Measurements from ENCODE around the gene DNM1. TPM values are rescaled to one million over a fixed set of nuclear protein-coding genes. Genes with fewer than 3 reads are reported as not detected.

DNM1 gene
- 1 to 10 TPM; 2.0 to 7.7 TPM for total RNA-seq

GRCh38 chr9:128203024-128203706, at the start of gene DNM1:
Gene DNM1 (plus strand): TSS chr9:128203379. CDS start chr9:128203471, 92 bp downstream.
- no peaks in the 10 kb centered on the region for H3K36me3 ChIP-seq
- H3K4me3 ChIP-seq, result peak within 1 kb of the TSS; percentile 39 to 49
- no peaks in the 10 kb centered on the region for H3K27me3 ChIP-seq (replicated peaks; ENCODE audit: insufficient read depth)
- intact Hi-C loops (cut with DNase I), result no loop called here
- DNase-seq (ENCODE audit: low spot score), result peak; percentile 18
- 1% methylated on average over 53 of the region's 72 CpGs for WGBS
- peak within 1 kb of the TSS in 1 of 2 donors; percentile 4 for H3K27ac ChIP-seq
- TF ChIP-seq CTCF (IDR thresholded peaks at IDR 0.05) (peak; percentile 81 to 98 (median 89)), POLR2A (IDR thresholded peaks at IDR 0.05) (no peak), POLR2AphosphoS5 (IDR thresholded peaks at IDR 0.05) (no peak)
- H3K9me3 ChIP-seq, result no peaks in the 10 kb centered on the region
- H3K4me1 ChIP-seq (replicated peaks), result peaks cover 8% of the 10 kb centered on the region

GRCh38 chr9:128153947-128154695, 49.1 kb upstream of the DNM1 start:
- H3K9me3 ChIP-seq, result no peaks in the 10 kb centered on the region
- no peaks in the 10 kb centered on the region for H3K4me1 ChIP-seq (replicated peaks)
- no peak for DNase-seq (ENCODE audit: low spot score)
- intact Hi-C loops (cut with DNase I), result no loop called here
- 89% methylated on average over 13 of the region's 13 CpGs for WGBS
- no peaks in the 10 kb centered on the region for H3K36me3 ChIP-seq
- TF ChIP-seq CTCF (IDR thresholded peaks at IDR 0.05) (no peak), POLR2A (IDR thresholded peaks at IDR 0.05) (no peak), POLR2AphosphoS5 (IDR thresholded peaks at IDR 0.05) (no peak)
- no peak overlapping the region for H3K27ac ChIP-seq
- H3K27me3 ChIP-seq (replicated peaks; ENCODE audit: insufficient read depth), result no peaks in the 10 kb centered on the region
- H3K4me3 ChIP-seq, result no peak overlapping the region

GRCh38 chr9:128155736-128156500, 47.3 kb upstream of the DNM1 start:
- no peaks in the 10 kb centered on the region for H3K36me3 ChIP-seq
- H3K27me3 ChIP-seq (replicated peaks; ENCODE audit: insufficient read depth), result no peaks in the 10 kb centered on the region
- H3K4me1 ChIP-seq (replicated peaks), result no peaks in the 10 kb centered on the region
- TF ChIP-seq POLR2A (IDR thresholded peaks at IDR 0.05), result no peak
- no peak for TF ChIP-seq CTCF (IDR thresholded peaks at IDR 0.05)
- TF ChIP-seq POLR2AphosphoS5 (IDR thresholded peaks at IDR 0.05), result no peak
- H3K4me3 ChIP-seq, result no peak overlapping the region
- H3K9me3 ChIP-seq, result no peaks in the 10 kb centered on the region
- DNase-seq (ENCODE audit: low spot score), result no peak
- intact Hi-C loops (cut with DNase I), result no loop called here
- WGBS, result 87% methylated on average over 7 of the region's 7 CpGs
- no peak overlapping the region for H3K27ac ChIP-seq

- TF ChIP-seq POLR2AphosphoS5 (IDR thresholded peaks at IDR 0.05) (no peak), CTCF (IDR thresholded peaks at IDR 0.05) (no peak), POLR2A (IDR thresholded peaks at IDR 0.05) (no peak)
- Histone ChIP-seq H3K27me3 (replicated peaks; ENCODE audit: insufficient read depth) (no peaks in the 10 kb centered on the region), H3K9me3 (no peaks in the 10 kb centered on the region), H3K4me1 (replicated peaks) (no peaks in the 10 kb centered on the region), H3K27ac (peak overlapping the region; percentile 73), H3K36me3 (peaks cover 0 to 6% of the 10 kb centered on the region in 2 donors), H3K4me3 (peak overlapping the region; percentile 54 to 68)
- no peak for DNase-seq (ENCODE audit: low spot score)
- WGBS, result 39% methylated on average over 11 of the region's 11 CpGs
- intact Hi-C loops (cut with DNase I), result no loop called here
Observed at GRCh38 chr9:128159522-128159783, 43.7 kb upstream of the DNM1 start.

Data from prostate gland (tissue), 2 donors.